Brain pericyte (primary cell): ENCODE results near the gene RPS6KA1.
"Not testable (repeated sequence)": the region's sequence is repeated elsewhere in the genome, so short reads cannot be mapped to it uniquely, and the experiment has no call there.

Experiments
- DNase-seq: peaks from one replicate; pipeline ENCODE4 v3.0.0-alpha.2; 2012; ENCODE audit warnings: low read depth, low spot score

Gene RPS6KA1

DNA sequence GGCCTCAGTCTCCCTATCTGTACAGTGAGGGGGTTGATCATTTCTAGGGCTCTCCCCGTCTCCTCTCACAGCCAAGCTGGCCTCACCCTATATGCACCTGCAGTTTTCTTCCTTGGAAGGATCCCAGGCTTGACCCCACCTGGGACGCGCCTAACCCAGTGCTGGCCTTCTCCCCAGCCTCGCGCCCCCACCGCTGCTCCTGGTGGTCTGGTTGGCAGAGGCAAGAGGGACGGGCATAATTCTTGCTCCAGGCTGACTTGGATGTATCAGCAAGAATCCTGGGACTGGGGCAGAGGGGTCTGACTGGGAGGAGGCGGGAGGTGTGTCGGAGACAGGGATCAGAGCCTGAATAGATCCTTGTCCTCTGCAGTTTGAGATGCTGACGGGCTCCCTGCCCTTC is 25.2 kb downstream of the RPS6KA1 start:
- DNase-seq, result no peak

DNA sequence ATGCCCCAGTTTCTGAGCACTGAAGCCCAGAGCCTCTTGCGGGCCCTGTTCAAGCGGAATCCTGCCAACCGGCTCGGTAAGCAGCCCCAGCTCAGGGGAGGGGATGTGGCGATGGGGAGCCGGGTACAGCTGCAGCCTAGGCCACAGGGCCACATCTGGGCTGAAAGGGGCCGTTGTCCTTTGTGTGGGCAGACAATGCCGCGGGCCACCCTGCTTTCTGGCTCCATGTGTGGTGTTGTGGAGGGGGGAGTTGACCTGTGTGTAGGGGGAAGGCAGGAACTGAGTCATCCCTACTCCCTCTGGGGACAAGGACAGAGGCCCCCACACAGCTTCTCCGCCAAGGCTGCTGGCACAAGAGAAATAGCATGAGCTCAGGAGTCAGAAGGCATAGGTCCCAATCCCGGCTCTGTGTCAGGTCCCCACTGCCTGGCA is 26.0 kb downstream of the RPS6KA1 start:
- DNase-seq, result no peak

DNA sequence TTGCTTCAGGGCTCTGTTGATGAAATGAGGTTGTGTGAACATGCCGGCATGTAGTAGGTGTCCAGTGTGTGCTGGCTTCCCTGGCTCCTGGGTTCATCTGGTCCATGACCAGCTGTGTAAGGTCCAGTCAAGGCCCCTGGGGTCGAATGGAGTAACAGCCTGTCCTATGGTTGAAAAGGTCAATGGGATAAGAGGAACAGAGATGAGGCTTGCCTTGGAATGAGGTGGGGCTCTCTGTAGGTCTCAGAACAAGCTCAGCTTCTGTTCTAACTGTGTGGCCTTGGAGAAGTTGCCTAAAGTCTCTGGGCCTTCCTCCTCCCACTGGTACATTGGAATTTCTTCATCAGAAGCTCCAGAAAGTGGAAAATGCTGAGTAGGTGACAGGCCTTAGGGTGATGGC is 26.6 kb downstream of the RPS6KA1 start:
- no peak for DNase-seq

DNA sequence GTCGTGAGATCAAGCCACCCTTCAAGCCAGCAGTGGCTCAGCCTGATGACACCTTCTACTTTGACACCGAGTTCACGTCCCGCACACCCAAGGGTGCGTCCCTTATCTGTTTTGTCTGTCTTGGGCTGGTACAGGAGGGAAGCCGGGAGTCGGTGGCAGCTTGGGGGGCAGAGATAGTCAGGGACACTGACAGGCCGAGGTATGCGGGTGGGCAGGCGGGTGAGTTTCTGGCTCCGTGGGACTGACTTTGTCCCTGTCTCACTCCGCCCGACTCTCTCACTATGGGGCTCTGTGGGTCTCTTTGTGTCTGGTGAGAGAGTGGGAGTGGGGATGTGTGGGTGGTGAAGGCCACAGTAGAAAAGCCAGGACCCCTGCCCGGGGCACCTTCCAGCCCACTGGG is 27.4 kb downstream of the RPS6KA1 start:
- DNase-seq, result no peak

DNA sequence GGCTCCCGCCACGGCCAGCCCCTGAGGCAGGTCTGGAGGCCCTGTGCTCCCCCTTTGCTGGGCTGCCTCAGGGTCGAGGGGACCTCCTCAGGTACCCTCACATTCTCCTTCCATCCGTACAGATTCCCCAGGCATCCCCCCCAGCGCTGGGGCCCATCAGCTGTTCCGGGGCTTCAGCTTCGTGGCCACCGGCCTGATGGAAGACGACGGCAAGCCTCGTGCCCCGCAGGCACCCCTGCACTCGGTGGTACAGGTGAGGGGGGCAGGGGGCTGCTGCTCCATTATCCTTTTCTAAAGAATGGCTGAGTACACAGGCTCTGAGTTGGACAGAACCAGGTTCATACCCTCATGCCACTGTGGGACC is 29.1 kb downstream of the RPS6KA1 start:
- no peak for DNase-seq

DNA sequence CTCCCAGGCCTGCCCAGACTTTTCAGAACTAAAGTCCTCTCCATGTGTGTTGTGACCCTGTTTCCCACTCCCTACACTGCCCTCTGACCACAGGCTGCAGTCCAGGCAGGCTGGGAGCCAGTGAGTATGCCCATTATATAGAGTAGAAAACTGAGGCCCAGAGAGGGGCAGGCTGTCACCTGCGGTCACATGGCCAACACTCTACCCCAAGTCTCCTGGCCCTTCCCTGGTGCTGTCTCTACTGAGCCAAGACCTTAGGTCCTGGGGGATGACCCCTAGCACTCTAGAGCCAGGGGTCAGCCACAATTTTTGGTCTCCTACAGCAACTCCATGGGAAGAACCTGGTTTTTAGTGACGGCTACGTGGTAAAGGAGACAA is 30.8 kb downstream of the RPS6KA1 start:
- no peak for DNase-seq

DNA sequence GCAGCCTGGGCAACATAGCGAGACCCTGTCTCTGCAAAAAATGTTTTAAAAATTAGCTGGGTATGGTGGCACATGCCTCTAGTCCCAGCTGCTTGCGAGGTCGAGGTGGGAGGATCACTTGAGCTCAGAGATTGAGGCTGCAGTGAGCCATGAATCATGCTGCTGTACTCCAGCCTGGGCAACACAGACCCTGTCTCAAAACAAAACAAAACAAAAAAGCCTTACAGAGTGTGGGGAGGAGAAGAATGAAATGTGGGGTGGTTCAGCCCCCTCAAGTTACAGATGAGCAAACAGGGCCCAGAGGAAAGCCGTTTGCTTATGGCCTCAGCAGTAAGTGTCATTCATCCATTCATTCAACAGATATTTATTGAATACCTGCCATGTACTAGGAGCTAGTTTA is 40.7 kb downstream of the RPS6KA1 start:
- no peak for DNase-seq

DNA sequence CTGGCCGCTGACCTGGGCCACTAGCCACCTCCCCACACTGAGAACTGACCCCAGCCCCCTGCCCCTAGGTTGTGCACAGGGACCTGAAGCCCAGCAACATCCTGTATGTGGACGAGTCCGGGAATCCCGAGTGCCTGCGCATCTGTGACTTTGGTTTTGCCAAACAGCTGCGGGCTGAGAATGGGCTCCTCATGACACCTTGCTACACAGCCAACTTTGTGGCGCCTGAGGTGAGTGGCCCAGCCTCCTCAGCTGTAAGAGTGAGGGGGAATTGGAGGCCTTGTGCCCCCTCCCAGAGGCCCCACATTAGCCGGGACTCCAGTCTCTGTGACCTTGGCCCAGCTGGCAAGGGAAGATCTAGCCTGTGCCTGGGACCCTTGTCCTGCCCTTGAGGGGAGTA is 41.8 kb downstream of the RPS6KA1 start:
- DNase-seq, result no peak

DNA sequence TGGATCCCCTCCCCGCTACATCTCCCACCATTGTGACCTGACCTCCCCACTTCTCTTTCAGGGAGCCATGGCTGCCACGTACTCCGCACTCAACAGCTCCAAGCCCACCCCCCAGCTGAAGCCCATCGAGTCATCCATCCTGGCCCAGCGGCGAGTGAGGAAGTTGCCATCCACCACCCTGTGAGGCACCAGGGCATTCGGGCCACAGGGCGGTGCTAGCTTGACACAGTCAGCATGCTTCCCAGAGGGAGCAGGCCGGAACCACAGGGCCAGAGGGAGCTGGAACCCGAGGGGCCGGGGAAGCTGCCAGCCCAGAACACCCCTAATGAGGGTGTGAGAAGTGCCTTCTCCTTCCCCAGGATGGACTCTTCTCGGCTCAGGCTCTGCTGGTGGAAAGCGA is 44.5 kb downstream of the RPS6KA1 start:
- DNase-seq, result no peak

DNA sequence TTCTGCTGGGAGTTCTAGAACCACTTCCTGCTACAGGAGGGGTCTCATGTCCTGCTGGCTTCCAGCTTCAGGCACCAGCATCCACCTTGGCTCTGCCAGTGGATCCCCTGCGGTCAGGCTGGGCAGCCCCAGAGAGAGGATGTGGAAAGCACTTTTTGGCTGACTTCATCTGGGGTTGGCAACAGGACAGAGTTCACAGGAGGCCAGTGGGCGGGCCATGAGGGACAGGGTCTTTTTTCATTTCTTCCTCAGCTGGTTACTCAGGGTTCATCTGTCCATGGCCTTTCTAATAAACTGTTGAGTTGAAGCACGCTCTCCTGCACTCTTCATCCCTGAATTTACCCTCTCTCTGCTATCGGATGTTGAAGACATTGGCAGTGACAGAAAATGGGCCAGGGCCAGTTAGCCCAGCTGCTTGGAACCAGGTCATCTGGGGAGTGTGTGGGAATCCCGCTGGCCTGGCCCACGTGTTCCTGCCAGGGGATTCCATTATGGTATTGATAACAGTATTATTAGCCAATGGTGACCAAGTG is 45.2 kb downstream of the RPS6KA1 start:
- no peak for DNase-seq

DNA sequence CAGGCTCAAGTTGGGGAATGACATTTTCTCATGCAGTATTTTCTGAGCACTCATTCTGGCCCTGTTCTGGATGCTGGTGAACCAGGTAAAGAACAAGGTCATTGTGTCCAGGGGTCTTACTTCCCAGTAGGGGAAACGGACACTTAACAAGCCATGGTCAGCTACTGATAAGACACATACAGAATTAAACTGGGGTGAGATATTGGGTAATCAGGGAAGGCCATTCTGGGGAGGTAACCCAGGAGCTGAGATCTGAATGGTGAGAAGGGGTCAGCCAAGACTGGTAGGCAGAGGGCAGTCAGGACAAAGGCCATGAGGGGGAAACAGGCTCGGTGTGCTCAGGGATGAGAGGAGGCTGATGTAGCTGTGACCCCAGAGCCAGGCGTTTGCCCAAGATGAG is 45.8 kb downstream of the RPS6KA1 start:
- DNase-seq, result no peak

DNA sequence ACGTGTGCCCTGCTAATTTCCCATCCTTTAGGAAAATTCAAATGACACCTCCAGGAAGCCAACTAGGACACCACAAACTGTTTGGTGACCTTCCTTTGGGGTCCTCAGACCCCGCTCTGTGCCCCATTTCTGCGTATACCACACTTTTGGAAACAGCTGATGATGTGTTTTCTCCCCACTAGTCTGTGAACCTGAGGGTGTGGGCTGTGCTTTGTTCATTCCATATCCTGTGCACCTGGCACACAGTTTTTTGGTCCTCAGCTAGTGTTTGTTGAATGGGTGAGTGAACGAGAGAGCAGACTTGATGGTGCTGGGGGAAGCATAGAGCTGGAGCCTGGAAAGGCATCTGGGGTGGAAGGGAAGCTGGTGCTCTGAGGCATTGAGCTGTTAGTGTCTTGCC is 48.6 kb downstream of the RPS6KA1 start:
- DNase-seq, result no peak

DNA sequence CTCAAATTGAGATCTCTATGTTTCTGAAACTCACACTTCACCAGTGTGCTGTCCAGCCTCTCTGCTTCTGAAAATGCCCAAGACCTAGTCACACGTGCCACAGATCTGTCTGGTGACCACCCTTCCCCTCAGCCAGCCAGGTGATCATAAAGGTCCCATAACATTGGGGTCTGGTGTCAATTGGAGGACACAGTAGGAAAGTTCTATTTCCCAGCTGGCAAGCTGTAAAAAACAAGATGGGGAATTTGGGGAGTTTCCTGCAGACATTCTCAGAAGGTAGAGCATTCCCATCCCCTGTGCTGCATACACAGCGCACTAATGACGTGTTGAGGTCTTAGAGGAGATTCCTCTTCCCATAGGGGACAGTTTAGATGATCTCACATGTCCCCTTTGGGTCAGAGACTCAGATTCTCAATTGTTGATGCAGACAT is 50.1 kb downstream of the RPS6KA1 start:
- no peak for DNase-seq

DNA sequence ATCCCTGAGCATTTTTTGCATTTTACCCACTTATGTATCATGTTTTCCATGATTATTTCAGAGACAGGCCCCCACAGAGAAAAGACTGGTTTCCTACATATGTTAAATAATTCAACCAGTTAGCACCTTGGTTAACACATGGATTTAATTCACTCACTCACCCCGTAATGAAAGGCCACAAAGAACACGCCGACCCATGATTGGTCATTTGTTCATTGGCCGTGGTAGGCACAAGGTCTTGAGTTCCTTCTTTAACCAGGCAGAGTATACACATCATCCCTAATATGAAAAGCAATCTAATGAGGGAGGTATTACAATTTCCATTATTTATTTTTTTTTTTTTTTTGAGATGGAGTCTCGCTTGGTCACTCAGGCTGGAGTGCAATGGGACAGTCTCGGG is 50.6 kb downstream of the RPS6KA1 start:
- DNase-seq, result no peak

DNA sequence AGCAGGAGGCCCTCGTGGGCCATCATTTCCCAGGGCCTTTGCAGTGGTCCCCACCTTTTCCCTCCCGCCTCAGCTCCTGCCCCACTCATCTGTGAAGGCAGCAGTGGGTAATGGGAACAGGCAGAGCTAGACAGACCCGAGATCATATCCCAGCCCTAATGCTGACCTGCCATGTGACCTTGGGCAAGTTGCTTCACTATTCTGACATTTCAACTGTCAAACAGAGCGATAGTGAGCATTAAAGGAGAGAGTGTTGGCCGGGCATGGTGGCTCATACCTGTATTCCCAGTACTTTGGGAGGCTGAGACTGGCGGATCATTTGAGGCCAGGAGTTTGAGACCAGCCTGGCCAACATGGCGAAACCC is 51.7 kb downstream of the RPS6KA1 start:
- DNase-seq, result no peak

DNA sequence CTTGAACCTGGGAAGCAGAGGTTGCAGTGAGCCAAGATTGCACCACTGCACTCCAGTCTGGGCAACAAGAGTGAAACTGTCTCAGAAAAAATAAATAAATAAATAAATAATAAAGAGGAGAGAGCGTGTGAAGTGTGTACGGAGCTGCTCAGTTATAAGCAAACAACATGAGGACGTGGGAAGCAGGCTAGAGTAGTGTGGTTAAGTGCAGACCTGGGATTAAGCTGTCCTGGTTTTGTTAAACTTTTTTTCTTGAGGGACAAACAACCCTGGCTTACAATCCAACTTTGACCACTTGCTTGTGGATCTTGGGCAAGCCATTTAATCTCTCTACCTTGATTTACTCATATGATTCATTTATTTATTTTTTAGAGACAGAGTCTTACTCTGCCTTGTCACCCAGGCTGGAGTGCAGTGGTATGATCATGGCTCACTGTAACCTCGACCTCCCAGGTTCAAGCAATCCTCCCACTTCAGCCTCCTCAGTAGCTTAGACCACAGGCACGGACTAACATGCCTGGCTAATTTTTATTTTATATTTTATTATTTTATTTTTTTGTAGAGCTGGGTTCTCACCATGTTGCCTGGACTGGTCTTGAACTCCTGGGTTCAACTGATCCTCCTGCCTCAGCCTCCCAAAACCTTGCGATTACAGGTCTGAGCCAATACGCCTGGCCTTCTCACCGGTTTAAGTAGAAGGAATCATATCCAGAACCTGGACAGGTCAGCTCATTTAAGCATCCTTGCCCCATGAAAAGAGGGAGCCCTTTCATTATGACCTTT is 52.7 kb downstream of the RPS6KA1 start:
- DNase-seq, result no peak

DNA sequence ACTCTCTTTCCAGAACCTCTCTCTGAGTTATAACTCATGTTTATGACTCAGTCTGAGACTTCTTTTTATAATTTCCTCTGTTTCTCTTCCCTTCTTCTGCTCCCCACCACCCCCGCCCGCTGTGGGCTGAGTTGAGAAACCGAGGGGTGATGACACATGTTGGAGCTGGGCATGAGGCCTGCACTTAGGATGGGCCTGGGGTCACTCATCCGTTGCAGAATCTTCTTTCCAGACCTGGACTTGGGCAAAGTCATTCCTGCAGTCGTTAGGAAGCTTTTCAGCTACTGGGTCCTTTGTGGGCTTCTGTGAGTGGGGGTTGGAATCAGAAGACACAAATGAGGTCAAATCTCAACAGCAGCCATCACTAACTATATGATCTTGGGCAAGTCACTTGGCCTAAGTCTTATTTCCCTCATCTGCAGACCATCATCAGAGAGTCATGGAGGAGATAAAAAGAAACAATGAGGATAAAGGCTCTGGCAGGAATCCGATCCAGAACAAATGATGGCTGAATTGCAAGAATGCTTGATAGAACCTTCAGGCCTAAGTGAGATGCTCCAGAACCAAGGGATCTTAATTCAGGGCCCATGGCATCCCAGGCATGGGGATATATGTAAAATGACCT is 53.4 kb downstream of the RPS6KA1 start:
- DNase-seq, result no peak

DNA sequence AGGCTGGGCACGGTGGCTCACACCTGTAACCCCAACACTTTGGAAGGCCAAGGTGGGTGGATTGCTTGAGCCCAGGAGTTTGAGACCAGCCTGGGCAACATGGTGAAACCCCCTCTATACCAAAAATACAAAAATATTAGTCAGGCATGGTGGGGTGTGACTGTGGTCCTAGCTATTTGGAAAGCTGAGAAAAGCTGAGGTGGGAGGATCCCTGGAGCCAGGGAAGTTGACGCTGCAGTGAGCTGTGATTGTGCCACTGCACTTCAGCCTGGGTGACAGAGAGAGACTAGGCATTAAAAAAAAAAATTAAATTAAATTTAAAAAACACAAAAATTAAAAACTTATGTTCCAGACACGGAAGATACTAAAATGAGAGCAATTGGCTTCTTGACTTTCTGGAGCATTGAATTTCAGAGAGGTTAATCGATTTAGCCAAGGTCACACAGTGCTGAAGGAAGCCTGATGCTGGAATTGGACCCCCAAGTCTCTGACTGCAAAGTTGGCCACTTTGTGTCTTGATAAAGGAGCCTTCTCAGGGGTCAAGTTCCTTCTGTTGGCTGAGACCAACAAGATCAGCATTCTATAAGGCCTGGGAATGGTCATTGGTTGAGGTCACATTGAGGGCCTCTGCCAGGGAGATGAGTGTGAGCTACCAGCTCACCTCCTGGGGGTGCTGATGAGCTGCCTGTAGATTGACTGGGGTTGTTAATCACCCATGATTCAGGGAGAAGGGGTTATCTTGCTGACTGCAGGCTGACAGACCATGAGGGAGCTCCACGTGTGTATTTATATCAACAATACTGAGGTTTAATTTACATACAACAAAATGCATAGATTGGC is 54.3 kb downstream of the RPS6KA1 start:
- no peak for DNase-seq

DNA sequence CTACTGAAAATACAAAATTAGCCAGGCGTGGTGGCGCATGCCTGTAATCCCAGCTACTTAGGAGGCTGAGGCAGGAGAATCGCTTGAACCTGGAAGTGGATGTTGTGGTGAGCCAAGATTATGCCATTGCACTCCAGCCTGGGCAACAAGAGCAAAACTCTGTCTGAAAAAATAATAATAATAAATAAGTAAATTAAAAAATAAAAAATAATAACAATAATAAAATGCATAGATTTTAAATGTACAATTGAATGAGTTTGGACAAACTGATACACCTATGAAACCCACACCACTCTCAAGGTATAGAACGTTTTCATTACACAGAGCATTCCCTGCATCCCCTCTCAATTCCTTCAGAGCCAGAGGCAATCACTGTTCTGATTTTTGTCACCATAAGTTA is 55.0 kb downstream of the RPS6KA1 start:
- not testable (repeated sequence) for DNase-seq

DNA sequence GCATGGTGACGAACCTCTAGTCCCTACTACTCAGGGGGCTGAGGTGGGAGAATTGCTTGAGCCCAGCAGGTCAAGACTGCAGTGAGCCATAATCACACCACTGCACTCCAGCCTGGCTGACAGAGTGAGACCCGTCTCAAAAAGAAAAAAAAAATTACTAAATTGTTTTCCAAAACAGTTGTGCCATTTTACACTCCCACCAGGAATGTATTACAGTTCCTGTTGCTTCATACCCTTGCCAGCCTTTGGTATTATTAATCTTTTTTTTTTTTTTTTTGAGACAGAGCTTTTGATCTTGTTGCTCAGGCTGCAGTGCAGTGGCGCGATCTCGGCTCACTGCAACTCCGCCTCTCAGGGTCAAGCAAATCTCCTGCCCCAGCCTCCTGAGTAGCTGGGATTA is 55.9 kb downstream of the RPS6KA1 start:
- no peak for DNase-seq

DNA sequence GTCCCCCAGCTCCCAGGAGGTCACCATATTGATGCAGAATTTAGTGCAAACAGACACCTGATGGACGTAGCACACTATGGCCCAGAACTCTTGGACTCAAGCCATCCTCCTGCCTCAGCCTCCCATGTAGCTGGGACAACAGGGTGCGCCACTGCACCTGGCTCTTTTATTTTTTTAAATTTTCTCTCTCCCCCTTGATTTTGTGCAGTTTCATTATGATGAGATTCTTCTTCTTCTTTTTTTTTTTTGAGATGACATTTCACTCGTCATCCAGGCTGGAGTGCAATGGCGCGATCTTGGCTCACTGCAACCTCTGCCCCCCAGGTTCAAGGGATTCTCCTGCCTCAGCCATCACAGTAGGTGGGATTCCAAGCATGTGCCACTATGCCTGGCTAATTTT is 63.8 kb downstream of the RPS6KA1 start:
- DNase-seq, result no peak

DNA sequence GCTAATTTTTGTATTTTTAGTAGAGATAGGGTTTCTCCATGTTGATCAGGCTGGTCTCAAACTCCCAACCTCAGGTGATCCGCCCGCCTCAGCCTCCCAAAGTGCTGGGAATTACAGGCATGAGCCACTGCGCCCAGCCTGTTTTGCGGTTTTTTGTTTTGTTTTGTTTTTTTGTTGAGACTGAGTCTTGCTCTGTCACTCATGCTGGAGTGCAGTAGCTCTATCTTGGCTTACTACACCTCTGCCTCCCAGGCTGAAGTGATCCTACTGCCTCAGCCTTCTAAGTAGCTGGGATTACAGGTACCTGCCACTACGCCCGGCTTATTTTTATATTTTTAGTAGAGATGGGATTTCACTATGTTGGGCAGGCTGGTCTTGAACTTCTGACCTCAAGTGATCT is 65.0 kb downstream of the RPS6KA1 start:
- DNase-seq, result not testable (repeated sequence)

DNA sequence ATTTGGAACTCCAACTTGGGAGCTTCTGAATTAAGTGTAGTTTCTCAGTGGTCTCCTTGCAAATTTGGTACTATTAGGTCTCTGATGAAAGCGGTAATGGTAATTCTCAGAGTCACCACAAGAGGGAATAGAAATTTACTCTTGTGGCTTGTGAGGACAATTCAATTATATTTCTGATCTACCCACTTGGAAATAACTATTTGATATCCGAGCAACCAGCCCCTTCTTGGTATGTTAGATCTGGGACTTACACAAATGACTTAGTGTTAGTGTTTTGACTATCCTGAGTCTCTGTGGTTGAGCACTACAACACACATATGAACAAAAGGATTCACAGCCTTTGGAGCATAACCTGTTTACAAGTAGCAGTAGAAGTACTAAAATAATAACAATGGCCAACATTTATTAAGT is 68.1 kb downstream of the RPS6KA1 start:
- no peak for DNase-seq
